Measurements from ENCODE around the gene DOCK10.

Gene DOCK10

DNA sequence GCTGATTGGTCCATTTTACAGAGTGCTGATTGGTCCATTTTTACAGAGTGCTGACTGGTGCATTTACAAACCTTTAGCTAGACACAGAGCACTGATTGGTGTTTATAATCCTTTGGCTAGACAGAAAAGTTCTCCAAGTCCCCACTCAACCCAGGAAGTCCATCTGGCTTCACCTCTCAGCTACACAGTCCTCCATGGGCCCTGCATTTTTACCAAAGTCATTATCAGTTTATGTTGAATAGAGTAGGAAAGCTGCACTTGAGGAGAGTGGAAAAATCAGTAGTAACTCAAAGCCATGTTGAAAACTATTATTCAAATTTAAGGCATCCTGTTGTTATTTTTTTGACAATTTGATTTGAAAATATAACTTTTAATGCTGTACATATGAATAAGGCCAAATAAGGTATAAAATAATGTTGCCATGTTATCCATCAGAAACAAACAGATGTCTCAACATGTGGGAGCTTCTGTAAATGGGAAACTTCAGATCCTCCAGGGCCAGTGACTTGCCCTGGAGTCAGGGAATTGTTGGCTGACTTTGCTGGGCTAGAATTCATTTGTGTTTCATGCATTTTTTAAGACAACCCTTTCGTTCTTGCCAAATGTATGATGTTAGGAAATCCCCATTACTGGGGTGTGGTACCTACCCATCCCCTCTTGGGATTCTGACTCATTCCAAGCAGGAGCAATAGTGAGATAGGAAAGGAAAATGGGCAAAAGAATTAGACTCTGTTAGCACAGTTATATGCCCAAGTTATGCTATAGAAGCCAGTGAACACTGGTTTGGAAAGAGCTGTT lies 288.3 kb downstream of the DOCK10 start:
- no peak for DNase-seq

DNA sequence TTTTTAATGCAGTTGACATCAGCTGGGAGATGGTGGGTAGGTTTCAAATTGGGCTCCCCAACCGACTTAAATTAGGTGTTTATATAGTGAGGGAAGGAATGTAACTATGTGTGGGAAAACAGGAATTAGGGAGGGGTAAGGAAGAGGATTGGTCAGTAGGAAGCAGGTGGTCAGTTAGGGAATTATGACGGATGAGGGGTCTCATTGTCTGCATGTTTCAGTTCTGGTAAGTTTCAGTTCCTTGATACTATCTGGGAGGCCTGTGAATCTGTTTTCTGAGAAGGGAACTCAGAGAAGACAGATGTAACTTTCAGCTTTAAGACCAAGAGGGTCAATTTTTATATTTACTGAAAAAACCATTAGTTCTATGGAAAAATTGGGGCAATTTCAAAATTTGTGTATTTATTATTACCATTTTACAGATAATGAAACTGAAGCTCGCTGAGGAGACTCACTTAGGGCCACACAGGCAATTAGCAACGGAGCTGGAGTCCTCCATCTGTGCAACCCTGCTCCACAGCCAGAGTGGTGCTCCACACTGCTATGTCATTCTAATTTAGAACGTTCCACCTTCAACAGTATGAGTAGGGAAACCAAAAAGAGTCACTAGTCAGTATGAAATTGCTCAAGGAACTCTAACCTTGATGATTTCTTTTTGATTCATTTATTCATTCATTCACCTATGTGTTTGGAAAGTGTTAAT lies 290.1 kb downstream of the DOCK10 start:
- DNase-seq = no peak

DNA sequence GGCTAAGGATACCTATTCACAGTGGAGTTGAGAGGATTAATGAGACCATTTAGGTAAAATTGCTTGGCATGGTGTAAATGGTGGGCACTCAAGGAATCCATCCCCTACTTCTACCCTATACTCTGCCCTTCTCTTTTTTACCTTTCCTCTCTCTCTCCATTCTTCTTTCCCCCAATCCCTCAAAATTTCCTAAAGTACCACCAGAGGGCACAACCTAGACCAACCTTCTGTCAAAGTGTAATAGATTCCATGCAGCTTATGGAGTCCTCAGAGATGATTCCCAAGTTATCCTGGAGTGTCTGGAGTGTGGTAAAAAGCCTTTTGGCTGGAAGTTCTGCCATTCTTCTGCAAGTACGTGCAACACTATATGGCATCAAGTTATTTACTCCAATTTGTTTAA lies 293.1 kb downstream of the DOCK10 start:
- no peak for DNase-seq

DNA sequence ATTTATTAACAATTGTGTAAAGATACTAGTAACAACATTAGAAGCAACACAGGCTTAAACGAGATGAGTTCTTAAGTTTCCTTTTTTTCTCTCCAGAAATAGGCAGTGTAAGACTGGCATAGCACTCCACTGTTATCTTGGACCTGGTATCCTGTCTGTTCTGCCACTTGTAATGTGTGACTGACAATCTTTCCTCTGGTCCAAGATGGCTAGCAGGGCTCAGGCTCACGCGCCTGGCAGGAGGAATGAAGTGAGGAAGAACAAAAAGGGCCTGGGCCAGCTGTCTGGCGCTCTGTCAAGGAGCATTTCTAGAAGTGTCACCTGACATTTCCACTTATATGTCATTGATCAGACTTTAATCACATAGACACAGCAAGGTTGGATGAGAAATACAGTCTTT lies 294.5 kb downstream of the DOCK10 start:
- DNase-seq = no peak

DNA sequence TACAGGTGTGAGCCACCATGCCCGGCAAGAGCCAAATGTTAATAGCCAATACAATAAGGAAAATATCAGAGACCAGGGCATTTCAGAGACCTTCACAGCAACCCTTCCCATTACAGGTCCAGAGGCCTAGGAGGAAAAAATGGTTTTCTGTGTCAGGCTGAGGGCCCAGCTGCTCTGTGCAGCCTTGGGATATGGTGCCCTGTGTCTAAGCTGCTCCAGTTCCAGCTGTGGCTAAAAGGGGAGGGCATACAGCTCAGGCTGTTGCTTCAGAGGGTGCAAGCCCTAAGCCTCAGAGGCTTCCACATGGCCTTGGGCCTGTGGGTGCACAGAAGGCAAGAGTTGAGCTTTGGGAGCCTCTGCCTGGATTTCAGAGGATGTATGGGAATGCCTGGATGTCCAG lies 306.0 kb downstream of the DOCK10 start:
- no peak for DNase-seq

DNA sequence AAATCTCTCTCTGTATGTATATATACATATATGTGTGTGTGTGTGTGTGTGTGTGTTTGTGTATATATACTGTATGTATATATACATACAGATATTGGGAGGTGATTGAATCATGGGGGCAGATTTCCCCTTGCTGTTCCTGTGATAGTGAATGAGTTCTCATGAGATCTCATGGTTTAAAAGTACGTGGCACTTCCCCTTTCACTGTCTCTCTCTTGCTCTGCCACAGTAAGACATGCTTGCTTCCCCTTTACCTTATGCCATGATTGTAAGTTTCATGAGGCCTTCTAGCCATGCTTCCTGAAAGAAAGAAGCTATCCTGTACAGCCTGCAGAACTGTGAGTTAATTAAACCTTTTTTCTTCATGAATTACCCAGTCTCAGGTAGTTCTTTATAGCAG lies 307.3 kb downstream of the DOCK10 start:
- DNase-seq = no peak

DNA sequence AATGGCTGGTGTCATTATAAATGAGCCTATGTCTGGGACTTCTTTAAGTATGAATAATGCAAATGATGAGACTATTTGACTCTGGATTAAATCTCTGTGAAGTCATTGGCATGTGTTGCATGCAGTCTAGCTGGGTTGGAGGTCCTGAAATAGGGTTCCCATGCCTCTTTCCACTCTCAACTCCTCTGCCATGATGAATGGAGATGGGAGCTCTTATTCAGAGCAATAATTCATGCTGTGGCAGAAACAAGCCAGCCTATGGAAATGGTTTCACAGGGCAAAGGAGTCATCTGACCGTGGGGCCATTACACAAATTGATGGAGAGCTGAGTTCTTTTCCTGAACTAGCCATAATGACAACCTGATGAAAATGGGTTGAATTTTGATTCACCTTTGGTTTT lies 310.6 kb downstream of the DOCK10 start:
- DNase-seq = no peak

DNA sequence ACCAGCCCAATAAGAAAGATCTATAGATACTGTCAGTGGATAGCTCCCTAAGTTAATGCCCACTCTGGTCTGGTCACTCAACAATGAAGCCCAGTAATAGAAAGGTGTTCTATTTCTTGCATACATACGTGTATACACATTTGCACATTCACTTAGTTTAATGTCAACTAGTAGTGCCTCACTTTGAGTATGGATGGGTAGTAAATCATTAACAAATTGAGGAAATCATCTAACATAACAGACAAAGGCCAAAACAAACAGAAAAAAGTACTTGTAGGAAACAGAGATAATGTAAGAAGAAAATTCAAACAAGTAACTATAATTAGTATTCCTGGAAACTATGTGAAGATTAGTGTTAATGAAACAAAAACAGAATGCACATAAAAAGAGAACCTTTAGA lies 312.8 kb downstream of the DOCK10 start:
- no peak for DNase-seq

DNA sequence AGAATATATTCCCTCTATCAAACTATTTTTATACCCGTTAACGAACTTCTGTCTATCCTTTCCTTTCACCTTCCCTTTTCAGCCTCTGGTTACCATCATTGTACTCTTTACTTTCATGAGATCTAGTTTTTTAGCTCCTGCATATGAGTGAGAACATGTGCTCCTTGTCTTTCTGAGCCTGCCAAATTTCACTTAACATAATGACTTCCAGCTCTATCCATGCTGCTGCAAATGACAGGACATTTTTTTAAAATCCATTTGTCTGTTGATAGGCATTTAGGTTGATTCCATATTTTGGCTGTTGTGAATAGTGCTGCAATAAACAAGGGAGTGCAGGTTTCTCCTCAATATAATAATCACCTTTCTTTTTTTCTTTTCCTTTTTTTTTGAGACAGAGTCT lies 317.9 kb downstream of the DOCK10 start:
- no peak for DNase-seq

DNA sequence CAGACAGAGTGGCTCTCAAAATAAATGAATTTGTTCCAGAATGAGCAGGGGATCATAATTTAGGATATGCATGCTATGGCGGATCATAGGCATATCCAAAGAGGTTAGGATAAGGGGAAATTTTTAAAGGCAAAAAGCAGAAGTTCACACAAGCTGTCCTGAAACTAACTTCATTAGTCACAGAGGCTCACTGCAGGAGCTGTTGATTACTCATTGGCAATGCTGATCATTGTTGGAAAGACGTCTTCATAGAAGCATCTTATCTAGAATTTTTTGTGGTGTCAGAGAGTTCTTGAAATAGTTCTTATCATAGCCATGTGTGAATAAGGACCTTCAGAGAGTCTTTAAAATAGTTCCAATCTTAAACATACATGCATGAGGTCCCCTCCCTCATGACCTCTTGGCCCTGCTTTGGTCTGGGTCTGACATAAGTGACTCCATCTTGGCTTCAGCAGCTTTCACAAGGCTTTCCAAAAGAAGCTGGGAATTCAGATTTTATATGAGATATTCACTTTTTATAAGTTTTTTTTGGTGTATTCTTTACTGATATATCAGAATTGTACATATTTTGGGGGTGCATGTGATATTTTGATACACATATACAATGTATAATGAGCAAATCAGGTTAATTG lies 318.6 kb downstream of the DOCK10 start:
- no peak for DNase-seq

DNA sequence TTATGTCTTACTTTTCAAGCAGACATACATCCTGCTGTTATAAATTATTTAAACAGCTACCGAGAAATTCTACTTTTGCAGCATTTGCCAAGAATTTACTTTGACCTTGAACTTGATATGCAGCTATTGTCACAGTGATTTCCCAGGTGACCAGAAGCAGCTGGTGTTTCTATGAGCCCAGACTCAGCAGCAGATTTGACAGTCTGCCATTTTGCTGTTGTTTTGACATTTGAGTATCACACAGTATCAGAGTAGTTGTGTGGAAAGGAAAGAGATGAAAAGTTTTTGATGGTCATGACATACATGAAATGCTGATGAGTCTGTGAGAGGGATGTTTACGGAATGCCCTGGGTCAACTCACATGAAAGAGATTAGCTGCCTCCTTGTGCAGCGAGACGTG lies 319.5 kb downstream of the DOCK10 start:
- DNase-seq = no peak

DNA sequence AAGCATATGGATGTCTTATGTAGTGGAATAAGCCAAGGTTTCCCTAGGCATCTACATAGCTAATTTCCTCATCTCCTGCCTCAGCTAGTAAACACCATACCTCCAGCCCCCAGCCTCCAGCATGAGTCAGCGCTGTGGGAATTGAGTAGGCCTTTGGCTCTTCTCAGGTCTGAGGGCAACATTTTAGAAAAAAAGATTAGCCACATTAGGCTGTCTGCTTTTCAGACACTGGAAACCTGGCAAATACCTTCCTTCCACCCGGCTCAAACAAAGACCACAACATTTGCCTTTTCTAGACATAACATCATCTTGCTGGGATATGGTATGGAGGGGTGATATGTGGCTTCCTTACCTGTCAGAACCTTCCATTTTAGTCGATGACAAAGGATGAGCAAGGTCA lies 320.0 kb downstream of the DOCK10 start:
- DNase-seq = no peak

DNA sequence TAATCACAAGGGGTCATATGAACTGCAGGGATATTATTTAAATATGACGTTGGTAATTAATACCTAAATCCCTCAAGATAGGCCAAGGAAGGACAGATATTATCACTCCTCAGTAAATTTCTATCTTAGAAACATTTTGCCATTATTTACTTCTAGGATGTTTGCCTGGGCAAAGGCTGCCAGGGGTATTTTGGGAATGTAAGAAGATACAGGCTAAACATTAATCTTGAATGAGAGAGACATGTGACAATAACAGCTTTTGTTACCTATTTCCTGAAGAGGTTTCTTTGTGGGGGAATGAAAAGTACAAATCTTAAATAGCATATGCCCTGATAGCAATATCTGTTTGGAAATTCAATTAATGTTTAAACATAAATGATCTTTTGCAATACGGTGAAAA lies 325.3 kb downstream of the DOCK10 start:
- DNase-seq = no peak

DNA sequence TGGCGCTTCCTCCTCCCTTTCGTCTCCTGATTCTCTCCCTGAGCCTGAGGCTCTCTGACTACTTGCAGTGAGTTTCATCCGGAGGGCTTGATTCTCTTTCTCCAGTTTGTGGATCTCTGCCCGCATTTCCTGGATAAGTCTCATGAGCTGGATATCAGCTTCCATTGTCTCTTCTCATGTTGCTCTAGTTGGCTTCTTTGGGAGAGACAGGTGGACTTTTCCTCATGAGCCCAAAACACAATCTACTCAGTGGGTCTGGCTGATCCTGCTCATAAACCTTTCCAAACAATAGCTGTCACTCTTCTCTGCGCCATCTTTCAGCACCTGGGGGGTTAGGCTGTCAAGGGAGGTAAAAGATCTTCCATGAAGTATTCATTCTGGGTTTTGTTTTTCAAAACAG lies 326.1 kb downstream of the DOCK10 start, which contains the start of gene CCDC195:
Gene CCDC195, minus strand, starts transcription at position 165 of the 400 bp plus-strand sequence. Its CDS starts 0 bp downstream, at position 165.
- no peak for DNase-seq
